ENCODE data around the gene PRDX5.
A peak's percentile ranks its signal among the peaks of the same experiment; 100 is the strongest.

The PRDX5 gene

DNA sequence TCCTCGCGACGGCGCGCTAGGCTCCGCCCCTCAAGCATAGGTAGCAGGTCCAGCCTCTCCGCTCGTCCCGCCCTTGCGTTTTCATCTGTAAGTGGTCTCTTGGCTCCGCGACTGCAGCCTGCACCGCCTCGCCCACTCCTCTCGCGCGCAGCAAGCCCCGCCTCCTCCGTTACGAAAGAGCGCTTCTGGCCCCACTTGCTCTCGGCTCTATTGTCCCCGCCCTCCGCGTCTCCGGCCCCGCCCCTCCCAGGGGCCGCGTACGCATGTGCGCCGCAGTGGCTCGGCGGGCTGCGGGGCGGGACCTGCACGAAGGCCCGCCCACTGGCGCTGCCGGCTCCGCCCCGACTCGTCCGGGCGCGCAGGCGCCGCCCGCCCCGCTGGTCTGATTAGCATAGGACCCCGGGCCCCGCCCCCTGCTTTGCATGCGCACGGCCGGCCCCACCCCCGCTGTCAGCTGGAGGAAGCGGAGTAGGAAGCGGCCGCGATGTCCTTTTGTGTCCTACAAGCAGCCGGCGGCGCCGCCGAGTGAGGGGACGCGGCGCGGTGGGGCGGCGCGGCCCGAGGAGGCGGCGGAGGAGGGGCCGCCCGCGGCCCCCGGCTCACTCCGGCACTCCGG, 12.7 kb upstream of the PRDX5 start, which contains the start of gene ESRRA:
Gene ESRRA, plus strand, starts transcription at position 450 of the 616 bp plus-strand sequence. CDS start 1,656 bp downstream, outside the sequence.
- peak within 1 kb of the TSS; percentile 99 for H3K27ac ChIP-seq
- TF ChIP-seq ZFX (IDR thresholded peaks at IDR 0.05; ENCODE audit: borderline replicate concordance), result no peak
- TF ChIP-seq CTCF (IDR thresholded peaks at IDR 0.05), result no peak

DNA sequence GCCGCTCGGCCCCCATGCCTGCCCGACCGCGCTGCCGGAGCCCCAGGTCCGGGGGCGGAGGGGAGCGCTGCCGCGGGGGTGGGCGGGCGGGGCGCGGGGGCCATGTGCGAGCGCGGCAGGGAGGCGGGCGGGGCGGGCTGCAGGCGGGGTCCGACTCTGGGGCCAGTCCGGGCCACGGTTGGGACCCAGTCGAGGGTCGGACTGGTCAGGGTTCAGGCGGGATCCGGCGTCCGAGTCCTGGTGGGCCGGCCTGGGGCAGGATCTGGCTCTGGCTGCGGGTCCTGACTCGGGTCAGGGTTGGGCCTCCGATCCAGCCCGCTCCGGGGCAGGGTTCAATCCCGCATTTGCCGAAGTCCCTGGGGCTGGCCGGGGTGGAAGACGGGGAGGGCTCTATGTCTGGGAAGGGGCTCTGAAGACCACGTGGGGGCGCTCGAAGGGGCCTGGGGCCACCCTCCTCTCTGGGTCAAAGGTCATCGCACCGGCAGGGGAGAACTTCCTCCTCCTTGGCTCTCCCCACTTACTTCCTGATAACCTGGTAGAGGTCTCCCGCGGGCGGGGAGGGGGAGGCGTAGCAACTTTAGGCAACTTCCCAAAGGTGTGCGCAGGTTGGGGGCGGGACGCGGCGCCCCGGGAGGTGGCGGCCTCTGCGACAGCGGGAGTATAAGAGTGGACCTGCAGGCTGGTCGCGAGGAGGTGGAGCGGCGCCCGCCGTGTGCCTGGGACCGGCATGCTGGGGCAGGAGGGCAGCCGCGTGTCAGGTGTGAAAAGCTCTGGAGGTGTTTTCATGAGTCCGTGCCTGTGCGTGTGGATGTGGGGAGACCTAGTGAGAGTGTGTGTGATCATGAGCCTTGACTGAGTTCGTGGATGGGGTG, 12.0 kb upstream of the PRDX5 start:
- H3K27ac ChIP-seq, result peak overlapping the region; percentile 99
- TF ChIP-seq CTCF (IDR thresholded peaks at IDR 0.05) (peak; percentile 58), ZFX (IDR thresholded peaks at IDR 0.05; ENCODE audit: borderline replicate concordance) (no peak)

DNA sequence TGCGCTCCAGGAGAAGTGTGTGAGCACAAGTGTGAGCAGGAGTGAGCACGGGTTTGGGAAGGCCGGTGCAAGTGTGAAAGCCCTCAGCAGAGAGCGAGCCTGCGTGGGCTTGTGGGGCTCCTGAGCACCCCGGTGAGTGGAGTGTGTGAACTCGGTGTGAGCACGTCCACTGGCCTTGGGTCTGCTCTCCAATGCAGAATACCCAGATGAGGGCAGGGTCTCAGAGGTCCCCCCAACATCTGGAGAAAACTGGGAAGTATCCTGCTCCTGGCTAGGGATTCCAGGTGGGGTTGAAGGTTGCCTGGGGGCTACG, 11.4 kb upstream of the PRDX5 start:
- no peak for TF ChIP-seq CTCF (IDR thresholded peaks at IDR 0.05)
- no peak for TF ChIP-seq ZFX (IDR thresholded peaks at IDR 0.05; ENCODE audit: borderline replicate concordance)
- H3K27ac ChIP-seq, result peak overlapping the region; percentile 99

GRCh38 chr11:64306876-64307622, 10.9 kb upstream of the PRDX5 start:
- TF ChIP-seq CTCF (IDR thresholded peaks at IDR 0.05) (no peak), ZFX (IDR thresholded peaks at IDR 0.05; ENCODE audit: borderline replicate concordance) (no peak)
- H3K27ac ChIP-seq, result peak overlapping the region; percentile 99

DNA sequence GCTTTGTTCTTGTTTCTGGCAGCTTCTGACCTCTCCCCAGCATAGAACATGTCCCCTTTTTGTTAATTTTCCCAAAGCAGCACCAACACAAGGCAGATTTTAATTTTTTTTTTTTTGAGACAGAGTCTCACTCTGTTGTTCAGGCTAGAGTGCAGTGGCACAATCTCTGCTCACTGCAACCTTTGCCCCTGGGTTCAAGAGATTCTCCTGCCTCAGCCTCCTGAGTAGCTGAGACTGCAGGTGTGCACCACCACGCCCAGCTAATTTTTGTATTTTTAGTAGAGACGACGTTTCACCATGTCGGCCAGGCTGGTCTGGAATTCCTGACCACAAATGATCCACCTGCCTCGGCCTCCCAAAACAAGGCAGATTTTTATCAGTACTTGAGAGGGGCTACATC, 10.1 kb upstream of the PRDX5 start:
- H3K27ac ChIP-seq, result peak overlapping the region; percentile 99

DNA sequence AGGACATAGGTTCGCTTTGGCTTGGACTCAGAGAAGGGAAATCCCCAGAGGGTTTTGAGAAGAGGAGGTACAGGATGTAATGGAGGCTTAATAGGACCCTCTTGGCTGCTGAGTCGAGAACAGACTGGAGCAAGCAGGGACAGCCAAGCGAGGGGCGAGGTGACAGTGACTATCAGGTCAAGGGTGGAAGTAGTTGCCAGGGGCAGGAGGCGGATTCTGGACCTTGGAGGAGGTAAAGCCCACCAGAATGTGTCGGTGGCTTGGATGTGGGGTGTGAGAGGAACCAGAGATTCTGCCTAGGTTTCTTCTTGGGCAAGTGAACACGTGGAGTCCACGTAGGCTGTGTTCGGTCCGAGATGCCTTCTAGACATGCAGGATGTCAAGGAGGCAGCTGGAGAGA, 5.0 kb upstream of the PRDX5 start:
- no peak for TF ChIP-seq ZFX (IDR thresholded peaks at IDR 0.05; ENCODE audit: borderline replicate concordance)
- TF ChIP-seq CTCF (IDR thresholded peaks at IDR 0.05), result no peak

GRCh38 chr11:64313491-64314145, 4.3 kb upstream of the PRDX5 start:
- TF ChIP-seq ZFX (IDR thresholded peaks at IDR 0.05; ENCODE audit: borderline replicate concordance), result no peak
- TF ChIP-seq CTCF (IDR thresholded peaks at IDR 0.05), result no peak
- H3K27ac ChIP-seq, result no peak overlapping the region

More for the DNA sequence above, 5.0 kb upstream of the PRDX5 start:
- no peak overlapping the region for H3K27ac ChIP-seq

Data from 22Rv1 (cell line).